PC-3 (cell line): ENCODE measurements around the gene PLK5.

ENCODE experiments used
- EZH2 ChIP-seq: fragments of 300-600 bp; sonication (generic); IDR thresholded peaks from one replicate; pipeline ENCODE4 v1.6.1; 2017; ENCODE audit warnings: antibody characterized with exemption, mild to moderate bottlenecking, low read length; ENCODE audit not compliant: unreplicated experiment
- TF ChIP-seq, protein P1 (sequence below): fragments of 300-600 bp; sonication (generic); conservative IDR thresholded peaks from 2 replicates; pipeline ENCODE4 v1.5.1; 2017; ENCODE audit warnings: antibody characterized with exemption, low read depth, mild to moderate bottlenecking, low read length

DNA sequence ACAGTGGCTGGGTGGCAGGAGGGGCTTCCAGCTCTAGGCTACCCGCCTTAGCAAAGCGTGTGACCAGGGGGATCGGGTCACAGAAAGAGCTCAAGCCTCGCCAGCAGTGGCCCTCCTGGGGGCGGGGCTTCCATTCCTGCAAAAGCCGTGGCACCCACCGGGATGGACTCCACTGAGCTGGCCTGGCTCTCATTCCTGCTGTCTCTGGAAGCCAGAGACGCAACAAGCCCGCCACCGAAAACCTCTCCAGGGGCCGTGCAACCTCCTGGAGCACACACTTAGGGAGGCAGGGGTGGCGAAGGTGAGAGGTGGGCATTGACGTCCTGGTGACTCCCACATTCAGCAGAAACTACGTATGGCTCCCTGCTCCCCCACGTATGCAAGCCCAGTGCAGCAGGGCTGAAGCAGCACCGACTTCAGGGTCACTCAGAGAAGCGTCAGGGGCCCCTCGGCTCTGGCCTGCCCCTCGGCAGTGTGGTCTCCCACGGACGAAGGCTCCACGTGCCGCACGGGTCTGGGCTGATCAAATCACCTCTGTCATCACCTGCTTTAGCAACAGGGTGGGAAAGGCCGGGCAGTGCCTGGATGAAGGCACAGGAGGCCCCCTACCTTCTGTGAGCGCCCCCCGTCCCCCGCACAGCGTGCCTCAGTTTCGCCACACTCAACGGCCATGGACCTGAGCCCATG, 48.0 kb upstream of the PLK5 start:
- TF ChIP-seq, protein P1, sequence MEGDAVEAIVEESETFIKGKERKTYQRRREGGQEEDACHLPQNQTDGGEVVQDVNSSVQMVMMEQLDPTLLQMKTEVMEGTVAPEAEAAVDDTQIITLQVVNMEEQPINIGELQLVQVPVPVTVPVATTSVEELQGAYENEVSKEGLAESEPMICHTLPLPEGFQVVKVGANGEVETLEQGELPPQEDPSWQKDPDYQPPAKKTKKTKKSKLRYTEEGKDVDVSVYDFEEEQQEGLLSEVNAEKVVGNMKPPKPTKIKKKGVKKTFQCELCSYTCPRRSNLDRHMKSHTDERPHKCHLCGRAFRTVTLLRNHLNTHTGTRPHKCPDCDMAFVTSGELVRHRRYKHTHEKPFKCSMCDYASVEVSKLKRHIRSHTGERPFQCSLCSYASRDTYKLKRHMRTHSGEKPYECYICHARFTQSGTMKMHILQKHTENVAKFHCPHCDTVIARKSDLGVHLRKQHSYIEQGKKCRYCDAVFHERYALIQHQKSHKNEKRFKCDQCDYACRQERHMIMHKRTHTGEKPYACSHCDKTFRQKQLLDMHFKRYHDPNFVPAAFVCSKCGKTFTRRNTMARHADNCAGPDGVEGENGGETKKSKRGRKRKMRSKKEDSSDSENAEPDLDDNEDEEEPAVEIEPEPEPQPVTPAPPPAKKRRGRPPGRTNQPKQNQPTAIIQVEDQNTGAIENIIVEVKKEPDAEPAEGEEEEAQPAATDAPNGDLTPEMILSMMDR: no peak
- no peak for TF ChIP-seq EZH2
